Measurements from ENCODE around the gene HAPLN3.

Gene HAPLN3

DNA sequence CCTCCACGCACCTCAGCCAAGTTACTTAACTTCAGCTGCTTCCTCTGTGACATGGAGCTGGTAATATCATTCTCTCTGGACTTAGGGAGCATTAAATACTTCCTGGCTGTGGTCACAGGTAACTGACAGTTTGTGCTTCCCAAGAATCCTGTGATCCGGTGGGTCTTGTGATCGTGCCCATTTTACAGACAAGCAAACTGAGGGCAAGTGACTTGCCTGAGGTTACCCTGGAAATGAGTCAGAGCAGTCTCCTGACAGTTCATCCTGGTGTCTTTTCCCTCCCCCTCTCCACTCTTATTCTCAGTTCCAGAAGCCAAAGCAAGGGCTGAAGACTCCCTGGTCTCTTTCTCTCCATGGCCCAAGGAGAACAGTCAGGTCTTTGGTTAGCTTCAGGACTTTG, 56.2 kb downstream of the HAPLN3 start:
- FAIRE-seq (no peak), DNase-seq (ENCODE audit: insufficient read length, low spot score) (no peak)
- TF ChIP-seq, protein P1, sequence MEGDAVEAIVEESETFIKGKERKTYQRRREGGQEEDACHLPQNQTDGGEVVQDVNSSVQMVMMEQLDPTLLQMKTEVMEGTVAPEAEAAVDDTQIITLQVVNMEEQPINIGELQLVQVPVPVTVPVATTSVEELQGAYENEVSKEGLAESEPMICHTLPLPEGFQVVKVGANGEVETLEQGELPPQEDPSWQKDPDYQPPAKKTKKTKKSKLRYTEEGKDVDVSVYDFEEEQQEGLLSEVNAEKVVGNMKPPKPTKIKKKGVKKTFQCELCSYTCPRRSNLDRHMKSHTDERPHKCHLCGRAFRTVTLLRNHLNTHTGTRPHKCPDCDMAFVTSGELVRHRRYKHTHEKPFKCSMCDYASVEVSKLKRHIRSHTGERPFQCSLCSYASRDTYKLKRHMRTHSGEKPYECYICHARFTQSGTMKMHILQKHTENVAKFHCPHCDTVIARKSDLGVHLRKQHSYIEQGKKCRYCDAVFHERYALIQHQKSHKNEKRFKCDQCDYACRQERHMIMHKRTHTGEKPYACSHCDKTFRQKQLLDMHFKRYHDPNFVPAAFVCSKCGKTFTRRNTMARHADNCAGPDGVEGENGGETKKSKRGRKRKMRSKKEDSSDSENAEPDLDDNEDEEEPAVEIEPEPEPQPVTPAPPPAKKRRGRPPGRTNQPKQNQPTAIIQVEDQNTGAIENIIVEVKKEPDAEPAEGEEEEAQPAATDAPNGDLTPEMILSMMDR (IDR thresholded peaks at IDR 0.05; ENCODE audit: insufficient read depth, missing control alignments): no peak

GRCh38 chr15:88838667-88839066, 56.7 kb downstream of the HAPLN3 start:
- FAIRE-seq (no peak), DNase-seq (ENCODE audit: insufficient read length, low spot score) (no peak)
- TF ChIP-seq, protein P1 (IDR thresholded peaks at IDR 0.05; ENCODE audit: insufficient read depth, missing control alignments): no peak

GRCh38 chr15:88835646-88836045, 59.7 kb downstream of the HAPLN3 start:
- FAIRE-seq: no peak
- DNase-seq (ENCODE audit: insufficient read length, low spot score): no peak
- TF ChIP-seq, protein P1 (IDR thresholded peaks at IDR 0.05; ENCODE audit: insufficient read depth, missing control alignments): no peak

DNA sequence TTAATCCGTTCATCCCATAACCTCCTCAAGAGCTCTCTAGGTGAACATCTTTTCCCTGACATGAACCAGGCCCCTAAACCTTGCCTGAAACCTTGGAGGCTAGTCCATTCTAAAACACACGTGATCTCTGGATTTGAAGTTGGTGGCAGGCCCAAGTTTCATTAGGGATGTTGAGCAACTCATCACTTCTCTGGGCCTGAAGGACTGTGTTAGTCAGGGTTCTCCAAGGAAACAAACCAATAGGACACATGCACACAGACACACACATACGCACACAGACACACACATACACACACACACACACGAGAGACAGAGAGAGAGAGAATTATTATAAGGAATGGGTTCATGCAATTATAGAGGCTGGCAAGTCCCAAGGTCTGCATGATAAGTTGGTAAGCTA, 60.2 kb downstream of the HAPLN3 start:
- FAIRE-seq: no peak
- DNase-seq (ENCODE audit: insufficient read length, low spot score): no peak
- TF ChIP-seq, protein P1 (IDR thresholded peaks at IDR 0.05; ENCODE audit: insufficient read depth, missing control alignments): no peak

DNA sequence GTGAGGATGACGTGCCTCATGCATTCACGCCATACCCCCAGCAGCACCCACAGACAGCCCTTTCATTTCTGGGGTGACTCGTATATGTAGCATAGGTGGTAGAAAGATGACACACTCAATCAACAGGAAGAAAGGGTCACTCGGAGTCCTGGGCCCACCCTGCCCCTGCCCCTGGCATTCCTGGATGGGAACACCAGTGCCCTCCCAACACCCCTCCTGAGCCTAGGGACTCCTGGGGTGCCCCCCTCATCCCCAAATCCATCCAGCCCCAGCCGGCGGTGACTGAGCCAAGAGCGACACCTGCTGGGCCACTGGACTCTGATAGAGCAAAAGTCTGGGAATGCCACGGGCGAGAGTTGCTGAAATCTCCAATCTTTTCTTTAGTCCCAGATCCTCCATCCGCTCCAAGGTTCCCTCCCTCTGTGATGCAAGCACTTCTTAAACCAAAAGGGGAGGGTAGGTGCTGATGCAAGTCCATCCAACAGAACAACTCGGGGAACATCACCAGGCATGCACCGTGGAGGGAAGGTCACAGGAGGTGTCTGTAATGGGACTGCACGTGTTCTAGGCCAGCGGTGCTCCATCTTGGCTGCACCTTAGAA, 61.0 kb downstream of the HAPLN3 start:
- FAIRE-seq (no peak), DNase-seq (ENCODE audit: insufficient read length, low spot score) (no peak)
- TF ChIP-seq, protein P1 (IDR thresholded peaks at IDR 0.05; ENCODE audit: insufficient read depth, missing control alignments): peak; percentile 46

GRCh38 chr15:88833731-88834100, 61.6 kb downstream of the HAPLN3 start:
- DNase-seq (ENCODE audit: insufficient read length, low spot score) (no peak), FAIRE-seq (no peak)
- TF ChIP-seq, protein P1 (IDR thresholded peaks at IDR 0.05; ENCODE audit: insufficient read depth, missing control alignments): no peak

DNA sequence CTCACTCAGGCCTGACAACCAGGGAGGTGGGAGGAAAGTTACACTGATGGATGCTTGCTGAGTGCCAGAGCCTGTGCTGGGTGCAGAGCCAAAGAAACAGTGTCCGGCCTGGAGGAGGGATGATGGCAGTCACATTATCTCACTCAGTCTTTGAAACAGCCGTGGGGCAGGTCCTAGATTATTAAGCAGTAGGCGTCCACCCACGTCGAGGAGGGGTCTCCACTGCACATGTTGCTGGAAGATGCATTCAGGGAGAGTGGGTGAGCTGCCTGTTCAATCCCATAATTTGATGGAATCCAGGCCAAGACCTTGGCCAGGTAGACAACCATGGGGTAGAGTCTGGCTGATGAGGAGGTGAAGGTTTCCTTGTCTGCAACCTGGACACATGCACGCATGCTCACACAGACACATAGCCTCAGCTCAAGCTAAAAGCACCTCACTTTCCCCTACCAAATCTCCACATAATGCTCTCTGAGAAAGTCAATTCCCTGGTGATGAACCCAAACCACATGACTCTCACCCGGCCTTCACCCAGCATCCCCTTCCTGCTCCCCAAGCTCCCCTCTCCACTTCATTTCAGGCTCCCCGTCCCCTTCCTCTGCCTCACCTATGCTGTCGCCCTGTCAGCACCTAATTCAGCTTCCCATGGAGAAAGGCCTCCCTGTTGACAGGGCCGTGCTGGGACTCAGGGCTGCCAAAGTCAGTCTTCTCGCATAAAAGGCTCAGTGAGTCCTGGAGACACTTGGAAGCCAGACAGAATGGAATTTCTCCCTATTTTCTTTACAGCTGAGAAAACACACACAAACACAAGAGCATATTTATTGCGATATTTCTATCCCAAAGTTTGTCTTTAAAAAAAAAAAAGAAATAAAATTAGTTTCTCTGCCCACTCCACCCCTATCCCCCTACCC, 62.3 kb downstream of the HAPLN3 start:
- DNase-seq (ENCODE audit: insufficient read length, low spot score): no peak
- FAIRE-seq: no peak
- TF ChIP-seq, protein P1 (IDR thresholded peaks at IDR 0.05; ENCODE audit: insufficient read depth, missing control alignments): no peak
